Measurements from ENCODE around the gene NTN1.
"Not testable (repeated sequence)": the region's sequence is repeated elsewhere in the genome, so short reads cannot be mapped to it uniquely, and the experiment has no call there.

NTN1 gene

GRCh38 chr17:9021158-9021991 is at the start of gene NTN1:
Gene NTN1 (plus strand): TSS chr17:9021510. CDS start chr17:9022374, 864 bp downstream.
- DNase-seq, result peak; percentile 53

- no peak for DNase-seq
Measured at GRCh38 chr17:8975091-8975725, 46.1 kb upstream of the NTN1 start.

- DNase-seq, result no peak
Measured at GRCh38 chr17:8976638-8977037, 44.7 kb upstream of the NTN1 start.

GRCh38 chr17:8979715-8980114 is 41.6 kb upstream of the NTN1 start:
- DNase-seq, result no peak

GRCh38 chr17:8981443-8981842 is 39.9 kb upstream of the NTN1 start:
- no peak for DNase-seq

GRCh38 chr17:8984225-8984624 is 37.1 kb upstream of the NTN1 start:
- DNase-seq, result not testable (repeated sequence)

- no peak for DNase-seq
Measured at GRCh38 chr17:8985054-8985701, 36.1 kb upstream of the NTN1 start.

- no peak for DNase-seq
Measured at GRCh38 chr17:8986295-8986694, 35.0 kb upstream of the NTN1 start.

- not testable (repeated sequence) for DNase-seq
Measured at GRCh38 chr17:8988263-8988935, 32.9 kb upstream of the NTN1 start.

- DNase-seq, result peak; percentile 53
Measured at GRCh38 chr17:8991514-8992285, 29.6 kb upstream of the NTN1 start.

GRCh38 chr17:8994319-8994718 is 27.0 kb upstream of the NTN1 start:
- peak; percentile 59 for DNase-seq

GRCh38 chr17:8995711-8996110 is 25.6 kb upstream of the NTN1 start:
- no peak for DNase-seq

GRCh38 chr17:8997994-8998628 is 23.2 kb upstream of the NTN1 start:
- DNase-seq, result peak; percentile 72

GRCh38 chr17:9001559-9001958 is 19.8 kb upstream of the NTN1 start:
- no peak for DNase-seq

- no peak for DNase-seq
Measured at GRCh38 chr17:9002227-9002605, 19.1 kb upstream of the NTN1 start.

GRCh38 chr17:9002606-9003354 is 18.5 kb upstream of the NTN1 start:
- DNase-seq, result peak; percentile 13

- no peak for DNase-seq
Measured at GRCh38 chr17:9003355-9004131, 17.8 kb upstream of the NTN1 start.

GRCh38 chr17:9004132-9004960 is 17.0 kb upstream of the NTN1 start:
- no peak for DNase-seq

- no peak for DNase-seq
Measured at GRCh38 chr17:9004961-9005285, 16.4 kb upstream of the NTN1 start.

All from stimulated activated naive CD4-positive, alpha-beta T cell treated with Interleukin-2 at 50 U/mL for 16 hours (primary cell).